ENCODE measurements around the gene BABAM2. TPM values are rescaled to one million over a fixed set of nuclear protein-coding genes. Genes with fewer than 3 reads are reported as not detected.

BABAM2 gene
- total RNA-seq, 1 experiment from 2014 or later: 27.1 TPM

GRCh38 chr2:27921424-27921823 is 30.9 kb downstream of the BABAM2 start:
- Histone ChIP-seq H3K27me3 (ENCODE audit: insufficient read depth, low read length) (no peaks in the 10 kb centered on the region), H4K91ac (ENCODE audit: insufficient read length, low read depth, low read length) (no peak overlapping the region), H3K56ac (ENCODE audit: insufficient read length, low read depth, low read length) (no peak overlapping the region), H3K27ac (ENCODE audit: insufficient read length, low read depth, low read length) (no peak overlapping the region), H3K4ac (ENCODE audit: low read depth, low read length) (no peak overlapping the region), H4K5ac (ENCODE audit: insufficient read length, low read depth, low read length) (no peak overlapping the region), H3K23me2 (ENCODE audit: insufficient read length, low read depth, low read length, poor library complexity, severe bottlenecking) (no peaks in the 10 kb centered on the region), H3K4me2 (ENCODE audit: insufficient read depth, insufficient read length, low read length) (no peak overlapping the region), H3K9ac (ENCODE audit: extremely low read depth, insufficient read length, low read length) (no peak overlapping the region), H2BK5ac (ENCODE audit: insufficient read length, low read length) (no peak overlapping the region), H4K20me1 (ENCODE audit: control insufficient read depth, insufficient read depth, insufficient read length) (no peaks in the 10 kb centered on the region), H2BK120ac (ENCODE audit: low read depth, low read length, poor library complexity, severe bottlenecking) (no peak overlapping the region), H2BK20ac (ENCODE audit: low read depth, low read length, poor library complexity, severe bottlenecking) (no peak overlapping the region), H3K9me3 (ENCODE audit: control insufficient read depth, low read depth, low read length) (no peaks in the 10 kb centered on the region), H2AK5ac (ENCODE audit: insufficient read length, low read length) (no peak overlapping the region), H3K23ac (ENCODE audit: insufficient read length, low read depth, low read length) (no peak overlapping the region), H2BK15ac (ENCODE audit: low read depth, low read length) (no peak overlapping the region), H3K79me1 (ENCODE audit: insufficient read depth, low read depth, low read length, poor library complexity, severe bottlenecking) (no peaks in the 10 kb centered on the region), H3K18ac (ENCODE audit: insufficient read length, low read depth, low read length) (no peak overlapping the region), H3K14ac (ENCODE audit: insufficient read depth, low read length) (no peak overlapping the region), H2AFZ (ENCODE audit: low read length) (no peak overlapping the region), H3T11ph (ENCODE audit: low read length) (no peak overlapping the region), H2BK12ac (ENCODE audit: insufficient read length, low read depth, low read length) (no peak overlapping the region), H4K8ac (replicated peaks; ENCODE audit: insufficient read length, low read depth, low read length) (no peak overlapping the region), H3K4me1 (ENCODE audit: insufficient read depth, low read length) (peaks cover 2% of the 10 kb centered on the region; the same call in 1 of the 2 replicates), H3K79me2 (ENCODE audit: insufficient read depth, low read length) (no peaks in the 10 kb centered on the region)
- Mint-ChIP-seq H3K36me3 (ENCODE audit: insufficient read depth in 1 of 3, low read depth in 3 of 3) (no peaks in the 10 kb centered on the region), H3K27ac (no peak overlapping the region), H3K9me3 (no peaks in the 10 kb centered on the region), H3K4me3 (no peak overlapping the region), H3K27me3 (ENCODE audit: low read depth) (no peaks in the 10 kb centered on the region), H3K4me1 (peaks cover 5 to 6% of the 10 kb centered on the region in 2 experiments)
- no CpG with 5 or more reads among the region's 2 CpGs for WGBS (ENCODE audit: extremely low coverage, insufficient read length, low lambda C conversion rate)
- TF ChIP-seq CTCF (conservative IDR thresholded peaks at IDR 0.05): no peak
- DNase-seq: no peak

All from H9 (cell line).